HG03520 (cell line): Measurements from ENCODE around the gene BLOC1S6.

ENCODE experiments used
- ATAC-seq: cut with Tn5 transposase; IDR thresholded peaks from one replicate; pipeline ENCODE4 v1.9.1; 2021; ENCODE audit warnings: mild to moderate bottlenecking, moderate library complexity; ENCODE audit not compliant: unreplicated experiment

The BLOC1S6 gene

DNA sequence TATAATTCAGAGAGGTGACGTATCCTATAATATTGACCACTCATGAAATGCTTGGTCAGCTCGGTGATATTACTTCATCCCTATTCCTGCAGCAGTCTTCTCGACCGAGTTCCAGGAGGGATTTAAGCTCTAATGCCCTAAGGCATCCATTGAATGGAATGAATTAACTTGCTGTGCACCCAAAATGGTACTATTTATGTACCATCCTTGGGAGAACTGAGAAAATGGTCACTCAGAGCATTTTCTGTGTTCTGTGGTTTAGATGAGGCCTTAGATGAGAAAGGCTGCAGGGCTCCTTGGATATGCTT lies 638 bp downstream of the BLOC1S6 start:
- ATAC-seq = no peak

- ATAC-seq = no peak
Observed at GRCh38 chr15:45588219-45588875, 1.2 kb downstream of the BLOC1S6 start.

GRCh38 chr15:45589256-45589655 lies 2.1 kb downstream of the BLOC1S6 start:
- ATAC-seq = no peak

DNA sequence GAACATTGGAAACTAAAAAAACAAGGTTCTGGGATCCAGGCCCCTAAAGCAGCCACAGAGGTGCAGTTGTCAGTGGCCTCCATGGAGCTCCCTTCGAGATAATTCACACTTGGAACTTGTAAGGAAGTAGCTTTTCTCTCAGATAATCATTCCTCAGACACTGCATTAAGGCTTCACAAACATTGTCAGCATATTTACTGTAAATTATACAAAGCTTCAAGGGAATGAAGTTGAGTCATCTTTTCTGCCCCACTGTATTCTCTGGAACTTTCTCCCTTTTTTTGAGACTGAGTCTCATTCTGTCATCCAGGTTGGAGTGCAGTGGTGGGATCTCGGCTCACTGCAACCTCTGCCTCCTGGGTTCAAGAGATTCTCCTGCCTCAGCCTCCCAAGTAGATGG lies 7.1 kb downstream of the BLOC1S6 start:
- ATAC-seq = no peak

GRCh38 chr15:45594835-45595530 lies 7.8 kb downstream of the BLOC1S6 start:
- ATAC-seq = no peak

DNA sequence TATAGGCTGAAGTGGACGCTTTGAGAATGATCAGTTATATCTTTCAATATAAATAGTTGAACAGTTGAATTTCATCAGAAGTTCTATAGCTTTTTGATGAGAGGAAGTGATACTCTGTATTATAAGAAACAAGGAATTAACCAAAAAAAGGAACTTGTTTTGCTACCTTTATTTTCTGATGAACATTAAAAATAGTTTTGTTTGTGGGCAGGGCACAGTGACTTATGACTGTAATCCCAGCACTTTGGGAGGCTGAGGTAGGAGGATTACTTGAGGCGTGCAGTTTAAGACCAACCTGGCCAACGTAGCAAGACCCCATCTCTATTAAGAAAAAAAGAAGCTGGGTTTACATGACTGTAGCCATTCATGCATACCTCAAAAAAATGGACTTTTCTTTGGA lies 16.7 kb downstream of the BLOC1S6 start:
- ATAC-seq = no peak

GRCh38 chr15:45604326-45604725 lies 17.1 kb downstream of the BLOC1S6 start:
- no peak for ATAC-seq

GRCh38 chr15:45606413-45606812 lies 19.2 kb downstream of the BLOC1S6 start:
- ATAC-seq = no peak

- no peak for ATAC-seq
Observed at GRCh38 chr15:45606841-45607240, 19.7 kb downstream of the BLOC1S6 start.

DNA sequence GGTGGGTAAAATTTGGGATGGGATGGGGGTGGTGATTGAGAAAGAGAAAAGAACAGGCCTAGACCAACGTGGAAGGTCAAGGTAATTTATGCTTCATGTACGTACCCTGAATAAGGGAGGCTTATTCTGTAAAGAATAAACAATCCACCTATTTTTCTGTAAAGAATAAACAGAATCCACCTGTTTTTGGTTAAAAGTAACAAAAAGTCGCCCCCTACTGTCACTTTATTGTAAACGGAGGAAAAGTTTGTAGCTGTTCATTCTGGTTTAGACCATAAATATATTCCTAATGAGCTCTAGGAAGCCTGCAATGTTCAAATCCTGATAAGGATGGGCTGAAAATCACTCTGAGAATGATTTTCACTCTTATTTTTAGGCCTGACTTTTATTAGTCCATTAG lies 24.1 kb downstream of the BLOC1S6 start:
- no peak for ATAC-seq

GRCh38 chr15:45612790-45613415 lies 25.7 kb downstream of the BLOC1S6 start:
- ATAC-seq = no peak

DNA sequence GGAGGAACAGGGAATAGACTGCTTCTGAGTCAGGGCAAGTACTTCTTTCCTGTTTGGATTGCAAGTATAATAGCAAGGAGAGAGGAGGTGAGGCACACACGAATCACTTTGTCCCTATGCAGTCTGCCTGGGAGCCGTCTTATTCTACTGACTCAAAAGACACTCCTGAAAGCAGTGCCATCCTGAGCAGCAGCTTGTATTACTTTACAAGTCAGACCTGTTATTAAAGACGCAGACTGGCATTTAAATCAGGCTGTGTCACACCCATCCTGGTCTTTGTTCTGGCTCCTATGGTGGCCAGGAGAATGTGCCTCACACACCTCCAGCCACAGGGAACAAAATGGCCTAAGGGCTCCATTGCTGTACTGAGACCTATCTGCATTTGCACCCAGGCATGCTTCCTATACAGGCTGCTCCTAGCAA lies 29.7 kb downstream of the BLOC1S6 start:
- no peak for ATAC-seq

DNA sequence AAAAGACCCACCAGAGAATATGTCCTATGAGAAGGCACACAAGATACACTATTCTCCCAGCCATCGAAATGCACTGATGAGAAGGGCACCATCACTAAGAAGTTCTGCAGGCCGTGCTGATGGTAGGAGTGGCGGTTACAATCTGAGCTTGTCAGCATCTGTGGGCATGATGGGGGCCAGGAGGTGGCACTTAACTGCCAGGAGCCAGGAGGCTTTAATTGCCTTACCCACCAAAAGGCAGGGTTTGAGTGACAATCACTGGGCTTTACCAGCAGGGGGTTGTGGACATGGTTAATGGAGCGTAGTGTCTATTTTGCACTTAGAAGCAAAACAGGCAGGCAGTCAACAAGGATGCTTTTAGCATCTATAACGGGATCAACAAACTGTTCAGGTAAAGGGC lies 31.6 kb downstream of the BLOC1S6 start:
- ATAC-seq = no peak

- ATAC-seq = no peak
Observed at GRCh38 chr15:45628136-45628535, 41.0 kb downstream of the BLOC1S6 start.

DNA sequence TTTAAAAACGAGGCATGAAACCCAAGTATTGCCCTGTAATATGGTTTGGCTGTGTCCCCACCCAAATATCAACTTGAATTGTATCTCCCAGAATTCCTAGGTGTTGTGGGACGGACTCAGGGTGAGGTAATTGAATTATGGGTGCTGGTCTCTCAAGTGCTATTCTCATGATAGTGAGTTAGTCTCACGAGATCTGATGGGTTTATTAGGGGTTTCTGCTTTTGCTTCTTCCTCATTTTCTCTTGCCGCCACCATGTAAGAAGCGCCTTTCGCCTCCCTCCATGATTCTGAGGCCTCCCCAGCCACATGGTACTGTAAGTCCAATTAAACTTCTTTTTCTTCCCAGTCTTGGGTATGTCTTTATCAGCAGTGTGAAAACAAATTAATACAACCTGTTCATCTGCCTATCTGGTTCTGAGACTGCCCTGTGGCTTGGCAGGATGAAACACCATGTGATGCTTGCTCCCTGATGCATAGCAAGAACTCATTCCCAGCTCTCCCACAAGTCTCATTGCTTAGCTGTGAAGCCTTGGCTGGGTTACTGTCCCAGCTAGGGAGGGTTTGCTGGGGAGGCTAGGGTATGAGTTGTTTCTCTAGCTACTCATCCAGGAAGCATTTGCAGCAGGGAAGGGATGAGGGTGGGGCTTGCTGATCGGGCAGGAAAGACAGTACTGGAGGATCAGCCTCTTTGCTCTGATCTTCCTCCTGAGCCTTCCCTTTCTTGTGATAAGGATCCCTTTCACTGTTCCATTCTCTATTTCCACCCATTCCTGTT lies 43.9 kb downstream of the BLOC1S6 start:
- no peak for ATAC-seq

DNA sequence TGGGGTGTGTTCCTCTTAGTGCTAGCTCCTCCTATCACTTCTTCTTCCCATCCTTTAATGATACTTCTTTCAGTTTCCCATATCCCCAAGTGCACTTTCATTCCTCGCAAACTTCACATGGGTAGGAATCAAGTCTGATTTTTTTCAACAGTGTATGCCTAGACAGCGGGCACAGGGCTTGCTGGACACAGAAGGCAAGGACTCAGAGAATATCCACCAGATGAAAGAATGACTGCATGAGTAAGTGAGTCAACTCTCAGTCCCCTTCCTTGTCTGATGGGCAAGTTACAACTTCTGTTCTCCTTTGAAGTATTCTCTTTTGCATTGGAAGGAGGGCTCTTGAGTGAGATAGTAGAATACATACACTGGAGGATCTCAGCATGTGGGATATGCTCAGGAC lies 44.6 kb downstream of the BLOC1S6 start:
- ATAC-seq = no peak

DNA sequence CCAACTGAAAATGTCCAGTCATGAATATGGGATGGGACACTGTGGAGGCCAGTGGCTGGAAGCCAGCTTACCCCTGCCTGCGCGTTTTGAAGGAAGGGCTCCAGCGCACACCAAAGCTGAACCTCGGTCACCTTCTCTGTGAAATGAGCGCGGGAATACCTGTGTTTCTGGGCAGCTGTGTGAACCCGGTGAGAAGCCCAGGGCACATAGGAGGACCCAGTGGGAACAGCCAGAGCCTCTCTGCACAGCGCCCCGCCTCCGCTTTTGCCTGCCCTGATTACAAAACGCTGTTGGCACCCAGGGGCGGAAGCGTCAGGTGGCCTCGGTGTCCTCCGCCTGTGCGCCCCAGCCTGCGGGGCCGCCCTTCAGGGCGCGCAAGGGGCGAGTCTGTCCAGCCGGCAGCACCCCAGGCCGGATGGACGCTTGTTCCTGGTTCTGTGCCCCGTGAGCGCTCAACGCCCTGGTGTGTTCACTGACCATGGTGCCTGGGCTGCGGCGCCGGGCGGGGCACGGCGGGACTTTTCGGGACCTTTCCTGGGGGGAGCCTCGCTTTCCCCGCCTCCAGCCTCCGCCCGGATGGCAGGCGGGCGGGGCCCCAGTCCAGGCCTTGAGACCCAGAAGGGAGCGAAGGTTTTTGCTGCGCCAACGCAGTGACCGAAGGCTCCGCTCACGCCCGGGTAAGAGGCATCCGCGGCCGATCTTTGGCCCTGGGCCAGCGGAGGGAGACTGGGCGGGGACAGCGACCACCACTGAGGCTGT lies 47.4 kb downstream of the BLOC1S6 start, which contains the start of gene SQOR:
SQOR (plus strand) TSS at position 598 of the 759 bp plus-strand sequence. CDS start 23,895 bp downstream, outside the sequence.
- peak; percentile 59 for ATAC-seq

DNA sequence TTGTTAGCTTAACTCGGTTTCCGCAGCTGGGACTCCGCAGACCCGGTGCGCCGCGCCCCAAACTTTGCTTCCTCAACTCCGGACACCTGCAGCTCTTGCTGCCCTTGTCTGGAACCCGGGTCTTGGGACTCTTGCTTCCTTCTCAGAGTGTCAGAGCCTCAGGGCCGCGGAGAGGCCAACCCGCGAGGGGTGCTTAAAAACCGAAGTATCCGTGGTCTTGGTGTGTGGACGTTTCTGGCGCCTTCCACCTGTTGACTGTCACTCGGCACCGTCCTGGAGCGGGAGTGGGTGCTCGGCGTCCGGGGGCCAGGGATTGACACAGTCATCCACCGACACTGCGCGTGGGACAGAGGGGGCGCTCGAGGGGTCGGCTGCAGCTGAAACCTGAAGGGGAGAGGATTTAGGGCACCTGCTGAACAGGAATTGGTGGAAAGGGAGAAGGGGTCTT lies 48.0 kb downstream of the BLOC1S6 start:
- peak; percentile 23 for ATAC-seq

- no peak for ATAC-seq
Observed at GRCh38 chr15:45635763-45636292, 48.6 kb downstream of the BLOC1S6 start.

DNA sequence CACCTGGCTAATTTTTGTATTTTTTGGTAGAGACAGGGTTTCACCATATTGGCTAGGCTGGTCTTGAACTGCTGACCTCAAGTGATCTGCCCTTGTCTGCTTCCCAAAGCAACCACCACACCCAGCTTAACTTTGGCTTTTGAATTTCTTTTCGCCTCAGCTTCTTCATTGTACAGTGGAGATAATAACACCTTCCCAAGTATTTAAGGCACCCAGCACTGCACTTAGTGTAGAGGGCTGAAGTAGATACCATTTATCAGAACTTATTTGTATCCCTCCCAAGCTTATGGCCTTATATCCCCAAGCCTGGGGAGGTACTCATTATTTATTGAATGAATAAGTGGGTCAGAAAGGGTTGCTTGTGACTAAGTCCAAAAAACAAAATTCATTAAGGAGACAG lies 50.0 kb downstream of the BLOC1S6 start:
- ATAC-seq = no peak
